Measurements from ENCODE around the gene PSMG4. TPM values are rescaled to one million over a fixed set of nuclear protein-coding genes. Genes with fewer than 3 reads are reported as not detected.
"Not testable (repeated sequence)": the region's sequence is repeated elsewhere in the genome, so short reads cannot be mapped to it uniquely, and the experiment has no call there.

Gene PSMG4
- total and polyA plus RNA-seq, 2 donors from 2014 or later = 24.9 to 36.8 TPM

DNA sequence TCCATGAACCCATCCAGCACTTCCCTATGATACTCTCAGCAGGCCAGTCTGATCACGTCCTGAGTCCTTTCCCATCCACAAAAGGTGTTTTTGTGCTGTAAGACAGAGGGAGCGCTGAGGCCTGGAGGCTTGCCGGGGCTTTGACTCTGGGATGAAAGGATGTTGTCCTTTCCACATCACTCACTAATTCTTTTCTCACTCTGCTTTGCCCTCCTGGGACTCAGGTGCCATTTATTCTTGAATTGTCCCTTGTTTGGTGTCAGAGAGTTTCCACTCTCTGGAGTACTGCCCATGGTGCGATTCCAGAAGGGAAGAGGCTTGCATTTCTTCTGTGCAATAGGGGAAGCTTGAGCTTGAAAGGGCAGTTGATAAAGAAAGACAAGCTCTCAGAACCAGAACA lies 16.0 kb upstream of the PSMG4 start:
- H3K4me3 ChIP-seq (ENCODE audit: low read length in 3 of 3) = no peak overlapping the region
- intact Hi-C loops (cut with DNase I) = loop anchor here (10.0 kb wide), 2 partner anchors 78 to 118 kb away; no protein-coding TSS in a partner anchor
- H3K27me3 ChIP-seq (ENCODE audit: control insufficient read depth, insufficient read depth, low read length) = no peaks in the 10 kb centered on the region
- FAIRE-seq (no peak), DNase-seq (peak in 1 of 5 donors; percentile 8)
- no peaks in the 10 kb centered on the region for H3K36me3 ChIP-seq (ENCODE audit: control insufficient read depth in 2 of 3, insufficient read depth in 3 of 3, low read length in 3 of 3)
- no peaks in the 10 kb centered on the region for H3K4me1 ChIP-seq (ENCODE audit: control insufficient read depth in 2 of 3, insufficient read depth in 2 of 3, low read depth in 1 of 3, low read length in 3 of 3)
- no peaks in the 10 kb centered on the region for H3K9me3 ChIP-seq (ENCODE audit: control insufficient read depth in 2 of 3, insufficient read depth in 1 of 3, low read length in 3 of 3)
- no peak overlapping the region for H3K27ac ChIP-seq (ENCODE audit: low read depth in 2 of 2, low read length in 2 of 2)
- no peak overlapping the region for H3K9ac ChIP-seq (ENCODE audit: low read length in 3 of 3)
- TF ChIP-seq, protein P1, sequence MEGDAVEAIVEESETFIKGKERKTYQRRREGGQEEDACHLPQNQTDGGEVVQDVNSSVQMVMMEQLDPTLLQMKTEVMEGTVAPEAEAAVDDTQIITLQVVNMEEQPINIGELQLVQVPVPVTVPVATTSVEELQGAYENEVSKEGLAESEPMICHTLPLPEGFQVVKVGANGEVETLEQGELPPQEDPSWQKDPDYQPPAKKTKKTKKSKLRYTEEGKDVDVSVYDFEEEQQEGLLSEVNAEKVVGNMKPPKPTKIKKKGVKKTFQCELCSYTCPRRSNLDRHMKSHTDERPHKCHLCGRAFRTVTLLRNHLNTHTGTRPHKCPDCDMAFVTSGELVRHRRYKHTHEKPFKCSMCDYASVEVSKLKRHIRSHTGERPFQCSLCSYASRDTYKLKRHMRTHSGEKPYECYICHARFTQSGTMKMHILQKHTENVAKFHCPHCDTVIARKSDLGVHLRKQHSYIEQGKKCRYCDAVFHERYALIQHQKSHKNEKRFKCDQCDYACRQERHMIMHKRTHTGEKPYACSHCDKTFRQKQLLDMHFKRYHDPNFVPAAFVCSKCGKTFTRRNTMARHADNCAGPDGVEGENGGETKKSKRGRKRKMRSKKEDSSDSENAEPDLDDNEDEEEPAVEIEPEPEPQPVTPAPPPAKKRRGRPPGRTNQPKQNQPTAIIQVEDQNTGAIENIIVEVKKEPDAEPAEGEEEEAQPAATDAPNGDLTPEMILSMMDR (IDR thresholded peaks at IDR 0.05; ENCODE audit: borderline replicate concordance, extremely low read depth, insufficient read depth) = no peak

GRCh38 chr6:3244003-3244831 lies 14.5 kb upstream of the PSMG4 start:
- Histone ChIP-seq H3K4me3 (ENCODE audit: low read length in 3 of 3) (no peak overlapping the region), H3K36me3 (ENCODE audit: control insufficient read depth in 2 of 3, insufficient read depth in 3 of 3, low read length in 3 of 3) (no peaks in the 10 kb centered on the region), H3K9ac (ENCODE audit: low read length in 3 of 3) (no peak overlapping the region), H3K27ac (ENCODE audit: low read depth in 2 of 2, low read length in 2 of 2) (no peak overlapping the region), H3K9me3 (ENCODE audit: control insufficient read depth in 2 of 3, insufficient read depth in 1 of 3, low read length in 3 of 3) (no peaks in the 10 kb centered on the region), H3K4me1 (ENCODE audit: control insufficient read depth in 2 of 3, insufficient read depth in 2 of 3, low read depth in 1 of 3, low read length in 3 of 3) (no peaks in the 10 kb centered on the region), H3K27me3 (ENCODE audit: control insufficient read depth, insufficient read depth, low read length) (no peaks in the 10 kb centered on the region)
- TF ChIP-seq, protein P1 (IDR thresholded peaks at IDR 0.05; ENCODE audit: borderline replicate concordance, extremely low read depth, insufficient read depth) = no peak
- FAIRE-seq = no peak
- no peak for DNase-seq
- intact Hi-C loops (cut with DNase I) = loop anchor here (10.0 kb wide), 2 partner anchors 79 to 119 kb away; no protein-coding TSS in a partner anchor

DNA sequence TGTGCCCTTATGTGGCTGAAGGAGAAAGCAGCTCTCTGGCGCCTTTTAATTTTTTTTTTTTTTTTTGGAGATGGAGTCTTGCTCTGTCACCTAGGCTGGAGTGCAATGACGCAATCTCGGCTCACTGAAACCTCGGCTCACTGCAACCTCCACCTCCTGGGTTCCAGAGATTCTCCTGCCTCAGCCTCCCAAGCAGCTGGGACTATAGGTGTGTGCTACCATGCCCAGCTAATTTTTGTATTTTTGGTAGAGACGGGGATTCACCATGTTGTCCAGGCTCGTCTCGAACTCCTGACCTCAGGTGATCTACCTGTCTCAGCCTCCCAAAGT lies 13.9 kb upstream of the PSMG4 start:
- not testable (repeated sequence) for H3K27me3 ChIP-seq (ENCODE audit: control insufficient read depth, insufficient read depth, low read length); H3K36me3 ChIP-seq (ENCODE audit: control insufficient read depth in 2 of 3, insufficient read depth in 3 of 3, low read length in 3 of 3); FAIRE-seq; H3K9me3 ChIP-seq (ENCODE audit: control insufficient read depth in 2 of 3, insufficient read depth in 1 of 3, low read length in 3 of 3); H3K4me1 ChIP-seq (ENCODE audit: control insufficient read depth in 2 of 3, insufficient read depth in 2 of 3, low read depth in 1 of 3, low read length in 3 of 3); H3K9ac ChIP-seq (ENCODE audit: low read length in 3 of 3); H3K27ac ChIP-seq (ENCODE audit: low read depth in 2 of 2, low read length in 2 of 2); H3K4me3 ChIP-seq (ENCODE audit: low read length in 3 of 3); DNase-seq
- intact Hi-C loops (cut with DNase I) = loop anchor here (10.0 kb wide), 2 partner anchors 80 to 120 kb away; no protein-coding TSS in a partner anchor

DNA sequence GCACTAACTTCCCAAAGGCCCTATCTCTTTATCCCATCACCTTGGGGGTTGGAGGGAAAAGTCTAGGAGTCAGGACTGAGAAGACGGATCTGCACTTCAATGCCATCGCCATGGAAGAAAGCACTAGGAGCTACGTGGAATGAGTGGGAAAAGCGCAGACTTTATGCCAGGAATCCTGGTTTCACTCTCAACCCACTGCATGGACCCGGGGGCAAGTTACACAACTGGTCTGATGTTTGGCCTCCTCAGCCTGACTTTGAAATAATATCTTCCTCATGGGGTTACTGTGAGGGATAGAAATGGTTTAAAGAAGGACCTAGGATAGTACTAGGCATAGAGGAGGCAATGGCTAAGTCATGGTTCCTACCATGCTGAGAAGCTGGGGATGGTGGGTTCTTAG lies 13.5 kb upstream of the PSMG4 start:
- FAIRE-seq (no peak), DNase-seq (no peak)
- intact Hi-C loops (cut with DNase I) = loop anchor here (10.0 kb wide), 2 partner anchors 80 to 120 kb away; no protein-coding TSS in a partner anchor
- H3K27me3 ChIP-seq (ENCODE audit: control insufficient read depth, insufficient read depth, low read length) = no peaks in the 10 kb centered on the region
- no peaks in the 10 kb centered on the region for H3K4me1 ChIP-seq (ENCODE audit: control insufficient read depth in 2 of 3, insufficient read depth in 2 of 3, low read depth in 1 of 3, low read length in 3 of 3)
- H3K9me3 ChIP-seq (ENCODE audit: control insufficient read depth in 2 of 3, insufficient read depth in 1 of 3, low read length in 3 of 3) = no peaks in the 10 kb centered on the region
- no peak overlapping the region for H3K9ac ChIP-seq (ENCODE audit: low read length in 3 of 3)
- H3K36me3 ChIP-seq (ENCODE audit: control insufficient read depth in 2 of 3, insufficient read depth in 3 of 3, low read length in 3 of 3) = no peaks in the 10 kb centered on the region
- TF ChIP-seq, protein P1 (IDR thresholded peaks at IDR 0.05; ENCODE audit: borderline replicate concordance, extremely low read depth, insufficient read depth) = no peak
- H3K27ac ChIP-seq (ENCODE audit: low read depth in 2 of 2, low read length in 2 of 2) = no peak overlapping the region
- no peak overlapping the region for H3K4me3 ChIP-seq (ENCODE audit: low read length in 3 of 3)

Measured in kidney (tissue), 14 donors.